WERI-Rb-1 (cell line): ENCODE results near the gene KCNMA1.
"Not testable (repeated sequence)": the region's sequence is repeated elsewhere in the genome, so short reads cannot be mapped to it uniquely, and the experiment has no call there.

Experiments
- DNase-seq: peaks from one replicate; pipeline ENCODE4 v3.0.0-alpha.2; 2020
- H3K27ac ChIP-seq: fragments of 250-450 bp; sonication (Bioruptor Pico); 2 replicates; pipeline ENCODE4 v1.5.1; 2020; ENCODE audit warnings: mild to moderate bottlenecking, moderate library complexity
- H3K27me3 ChIP-seq: fragments of 250-450 bp; sonication (Bioruptor Pico); 2 replicates; pipeline ENCODE4 v1.5.1; 2021; ENCODE audit warnings: mild to moderate bottlenecking, low read depth, moderate library complexity; ENCODE audit not compliant: insufficient read depth, severe bottlenecking
- H3K36me3 ChIP-seq: fragments of 250-450 bp; sonication (Bioruptor Pico); 2 replicates; pipeline ENCODE4 v1.5.1; 2020; ENCODE audit warnings: mild to moderate bottlenecking, moderate library complexity
- H3K4me3 ChIP-seq: 2 replicates; pipeline ENCODE4 v1.5.1; 2011; ENCODE audit warnings: low read depth, mild to moderate bottlenecking, control low read depth, low read length
- H3K9me3 ChIP-seq: fragments of 250-450 bp; sonication (Bioruptor Pico); 2 replicates; pipeline ENCODE4 v1.5.1; 2021; ENCODE audit warnings: mild to moderate bottlenecking, moderate library complexity; ENCODE audit not compliant: severe bottlenecking
- CTCF ChIP-seq: IDR thresholded peaks from 2 replicates; pipeline ENCODE4 v1.5.1; 2011; ENCODE audit warnings: low read depth, mild to moderate bottlenecking, control low read depth, inconsistent platforms, low read length

The KCNMA1 gene

GRCh38 chr10:77391605-77392235, 245.9 kb downstream of the KCNMA1 start:
- Histone ChIP-seq H3K4me3 (no peak overlapping the region), H3K9me3 (no peaks in the 10 kb centered on the region), H3K36me3 (no peaks in the 10 kb centered on the region), H3K27me3 (no peaks in the 10 kb centered on the region), H3K27ac (no peak overlapping the region)
- peak; percentile 58 for TF ChIP-seq CTCF
- peak; percentile 91 for DNase-seq

- Histone ChIP-seq H3K9me3 (no peaks in the 10 kb centered on the region), H3K27me3 (no peaks in the 10 kb centered on the region), H3K27ac (no peak overlapping the region), H3K36me3 (no peaks in the 10 kb centered on the region), H3K4me3 (no peak overlapping the region)
- DNase-seq: no peak
- no peak for TF ChIP-seq CTCF
Measured at GRCh38 chr10:77390481-77390891, 247.1 kb downstream of the KCNMA1 start.

GRCh38 chr10:77388571-77389100, 249.0 kb downstream of the KCNMA1 start:
- no peak overlapping the region for H3K27ac ChIP-seq
- TF ChIP-seq CTCF: no peak

GRCh38 chr10:77387701-77388100, 249.9 kb downstream of the KCNMA1 start:
- not testable (repeated sequence) for H3K4me3 ChIP-seq, H3K36me3 ChIP-seq, H3K27me3 ChIP-seq, H3K27ac ChIP-seq, H3K9me3 ChIP-seq
- peak; percentile 31 for DNase-seq

More at GRCh38 chr10:77388571-77389100, 249.0 kb downstream of the KCNMA1 start:
- Histone ChIP-seq H3K36me3 (no peaks in the 10 kb centered on the region), H3K9me3 (no peaks in the 10 kb centered on the region), H3K27me3 (no peaks in the 10 kb centered on the region), H3K4me3 (no peak overlapping the region)
- DNase-seq: no peak

GRCh38 chr10:77387247-77387646, 250.4 kb downstream of the KCNMA1 start:
- Histone ChIP-seq H3K9me3 (no peaks in the 10 kb centered on the region), H3K36me3 (no peaks in the 10 kb centered on the region), H3K4me3 (no peak overlapping the region), H3K27ac (no peak overlapping the region), H3K27me3 (no peaks in the 10 kb centered on the region)
- DNase-seq: no peak
- no peak for TF ChIP-seq CTCF

GRCh38 chr10:77386838-77387237, 250.8 kb downstream of the KCNMA1 start:
- Histone ChIP-seq H3K4me3 (no peak overlapping the region), H3K9me3 (no peaks in the 10 kb centered on the region), H3K36me3 (no peaks in the 10 kb centered on the region), H3K27me3 (no peaks in the 10 kb centered on the region), H3K27ac (no peak overlapping the region)
- DNase-seq: no peak
- TF ChIP-seq CTCF: no peak
